ENCODE measurements around the gene SLC2A2.

- TF ChIP-seq EZH2phosphoT487 (IDR thresholded peaks at IDR 0.05; ENCODE audit: low read depth) (no peak), CTCF (IDR thresholded peaks at IDR 0.05; ENCODE audit: low read depth, low read length) (no peak)
These were observed 37.3 kb downstream of the SLC2A2 start for GRCh38 chr3:170989100-170989648.

Data from OCI-LY3 (cell line).